ENCODE data around the gene STRADA.

The STRADA gene

GRCh38 chr17:63760771-63761539, 19.4 kb upstream of the STRADA start:
- TF ChIP-seq SIN3A (IDR thresholded peaks at IDR 0.05; ENCODE audit: borderline replicate concordance, insufficient read depth, low read length) (no peak), REST (IDR thresholded peaks at IDR 0.05; ENCODE audit: insufficient read depth in 1 of 2, low read depth in 2 of 2, low read length in 2 of 2) (no peak), TAF1 (IDR thresholded peaks at IDR 0.05; ENCODE audit: borderline replicate concordance, insufficient read depth, low read length) (no peak), FOXP2 (optimal IDR thresholded peaks at IDR 0.05; ENCODE audit: borderline replicate concordance, extremely low read depth, extremely low read length, insufficient read depth) (no peak), POLR2AphosphoS5 (IDR thresholded peaks at IDR 0.05; ENCODE audit: low read depth, low read length) (no peak)

- TF ChIP-seq FOXP2 (optimal IDR thresholded peaks at IDR 0.05; ENCODE audit: borderline replicate concordance, extremely low read depth, extremely low read length, insufficient read depth) = no peak
- no peak for TF ChIP-seq TAF1 (IDR thresholded peaks at IDR 0.05; ENCODE audit: borderline replicate concordance, insufficient read depth, low read length)
- no peak for TF ChIP-seq POLR2AphosphoS5 (IDR thresholded peaks at IDR 0.05; ENCODE audit: low read depth, low read length)
- no peak for TF ChIP-seq REST (IDR thresholded peaks at IDR 0.05; ENCODE audit: insufficient read depth in 1 of 2, low read depth in 2 of 2, low read length in 2 of 2)
- no peak for TF ChIP-seq SIN3A (IDR thresholded peaks at IDR 0.05; ENCODE audit: borderline replicate concordance, insufficient read depth, low read length)
Observed at GRCh38 chr17:63758428-63758827, 16.8 kb upstream of the STRADA start.

DNA sequence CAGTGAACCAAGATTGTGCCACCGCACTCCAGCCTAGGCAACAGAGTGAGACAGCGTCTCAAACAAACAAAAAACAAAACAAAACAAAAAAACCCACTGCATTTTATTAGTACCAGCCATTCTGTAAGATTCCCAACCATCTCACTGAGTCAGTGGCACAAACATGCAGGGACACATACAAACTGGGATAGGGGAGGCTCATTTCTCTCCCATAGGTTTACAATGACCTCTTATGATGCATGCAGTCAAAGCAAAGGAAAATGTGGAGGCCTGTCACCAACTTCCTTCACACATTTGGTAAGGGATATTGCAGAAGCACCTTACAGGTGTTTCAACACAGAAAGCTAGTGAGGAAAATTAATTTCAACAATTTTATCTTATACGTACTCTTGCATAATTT, 12.4 kb upstream of the STRADA start:
- TF ChIP-seq POLR2AphosphoS5 (IDR thresholded peaks at IDR 0.05; ENCODE audit: low read depth, low read length) = no peak
- no peak for TF ChIP-seq FOXP2 (optimal IDR thresholded peaks at IDR 0.05; ENCODE audit: borderline replicate concordance, extremely low read depth, extremely low read length, insufficient read depth)
- no peak for TF ChIP-seq SIN3A (IDR thresholded peaks at IDR 0.05; ENCODE audit: borderline replicate concordance, insufficient read depth, low read length)
- TF ChIP-seq TAF1 (IDR thresholded peaks at IDR 0.05; ENCODE audit: borderline replicate concordance, insufficient read depth, low read length) = no peak
- no peak for TF ChIP-seq REST (IDR thresholded peaks at IDR 0.05; ENCODE audit: insufficient read depth in 1 of 2, low read depth in 2 of 2, low read length in 2 of 2)

DNA sequence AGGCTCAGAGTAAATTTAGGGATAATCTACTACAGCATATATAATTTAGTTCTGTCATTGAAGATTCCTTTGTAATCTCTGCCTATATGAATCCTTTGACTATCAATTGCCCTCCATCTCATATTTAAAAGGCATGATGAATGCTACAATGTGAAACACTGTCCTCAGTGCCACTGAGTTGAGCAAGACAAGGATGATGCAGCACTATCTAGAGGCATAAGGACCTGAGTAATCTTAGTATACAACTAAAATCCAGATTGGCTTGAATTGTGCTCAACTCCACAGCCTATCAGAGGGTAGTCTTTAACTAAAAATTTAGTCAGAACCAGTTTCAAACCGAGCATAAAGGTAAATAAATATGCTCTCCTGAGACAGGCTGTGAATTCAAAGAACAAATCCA, 11.6 kb upstream of the STRADA start:
- TF ChIP-seq TAF1 (IDR thresholded peaks at IDR 0.05; ENCODE audit: borderline replicate concordance, insufficient read depth, low read length) = no peak
- TF ChIP-seq FOXP2 (optimal IDR thresholded peaks at IDR 0.05; ENCODE audit: borderline replicate concordance, extremely low read depth, extremely low read length, insufficient read depth) = no peak
- TF ChIP-seq POLR2AphosphoS5 (IDR thresholded peaks at IDR 0.05; ENCODE audit: low read depth, low read length) = no peak
- TF ChIP-seq SIN3A (IDR thresholded peaks at IDR 0.05; ENCODE audit: borderline replicate concordance, insufficient read depth, low read length) = no peak
- no peak for TF ChIP-seq REST (IDR thresholded peaks at IDR 0.05; ENCODE audit: insufficient read depth in 1 of 2, low read depth in 2 of 2, low read length in 2 of 2)

Data from PFSK-1 (cell line).